SJCRH30 (cell line): Measurements from ENCODE around the gene APC. TPM values are rescaled to one million over a fixed set of nuclear protein-coding genes. Genes with fewer than 3 reads are reported as not detected.

Experiments used
- DNase-seq, 2 experiments: peaks; one replicate each; pipeline ENCODE4 v3.0.0-alpha.2; 2015 to 2020
- H3K27ac ChIP-seq: fragments of 250-450 bp; sonication (Bioruptor Pico); 2 replicates; pipeline ENCODE4 v1.5.1; 2020; ENCODE audit warnings: mild to moderate bottlenecking, moderate library complexity
- H3K27me3 ChIP-seq: fragments of 250-450 bp; sonication (Bioruptor Pico); 2 replicates; pipeline ENCODE4 v1.5.1; 2020; ENCODE audit warnings: mild to moderate bottlenecking, moderate library complexity
- H3K36me3 ChIP-seq: fragments of 250-450 bp; sonication (Bioruptor Pico); 2 replicates; pipeline ENCODE4 v1.5.1; 2020; ENCODE audit warnings: mild to moderate bottlenecking, moderate library complexity
- H3K4me1 ChIP-seq: fragments of 250-450 bp; sonication (Bioruptor Pico); 2 replicates; pipeline ENCODE4 v1.5.1; 2020; ENCODE audit warnings: mild to moderate bottlenecking, moderate library complexity
- H3K4me3 ChIP-seq: fragments of 250-450 bp; sonication (Bioruptor Pico); 2 replicates; pipeline ENCODE4 v1.5.1; 2020; ENCODE audit warnings: mild to moderate bottlenecking, moderate library complexity
- H3K9me3 ChIP-seq: fragments of 250-450 bp; sonication (Bioruptor Pico); replicated peaks from 2 replicates; pipeline ENCODE4 v1.5.1; 2020; ENCODE audit warnings: mild to moderate bottlenecking, moderate library complexity
- total RNA-seq: library from RNA; depleted of rRNA; stranded (reverse); fragments of >200 nt; shearing (Covaris generic); gene quantifications from 2 replicates; pipeline ENCODE4 v1.2.3, GENCODE V29; 2014

Gene APC
- total RNA-seq, 1 experiment from 2014 or later: 39.6 TPM

DNA sequence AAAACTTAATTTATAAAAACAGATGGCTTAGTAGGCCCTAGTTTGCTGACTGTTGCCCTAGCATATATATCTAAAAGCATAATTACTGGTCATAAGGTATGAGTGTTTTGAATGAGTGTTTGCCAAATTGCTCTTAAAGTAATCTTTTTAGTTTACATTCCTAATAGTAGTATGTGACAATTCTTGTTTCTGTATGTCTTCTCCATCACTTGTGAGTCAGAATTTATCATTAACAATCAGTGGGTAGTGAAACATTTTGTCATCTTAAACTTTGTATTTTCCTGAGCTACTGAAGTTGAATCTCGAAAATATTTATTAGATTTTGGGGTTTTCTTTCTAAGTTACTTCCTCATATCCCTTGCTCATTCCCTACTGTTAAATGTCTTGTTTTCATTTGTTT lies 49.6 kb downstream of the APC start:
- DNase-seq: no peak
- H3K27ac ChIP-seq: no peak overlapping the region
- H3K4me1 ChIP-seq: no peaks in the 10 kb centered on the region
- H3K4me3 ChIP-seq: no peak overlapping the region
- no peaks in the 10 kb centered on the region for H3K27me3 ChIP-seq
- H3K9me3 ChIP-seq: no peaks in the 10 kb centered on the region
- 0 out of 2 replicates have a peak, but pooled peaks cover 4% of the 10 kb centered on the region for H3K36me3 ChIP-seq

DNA sequence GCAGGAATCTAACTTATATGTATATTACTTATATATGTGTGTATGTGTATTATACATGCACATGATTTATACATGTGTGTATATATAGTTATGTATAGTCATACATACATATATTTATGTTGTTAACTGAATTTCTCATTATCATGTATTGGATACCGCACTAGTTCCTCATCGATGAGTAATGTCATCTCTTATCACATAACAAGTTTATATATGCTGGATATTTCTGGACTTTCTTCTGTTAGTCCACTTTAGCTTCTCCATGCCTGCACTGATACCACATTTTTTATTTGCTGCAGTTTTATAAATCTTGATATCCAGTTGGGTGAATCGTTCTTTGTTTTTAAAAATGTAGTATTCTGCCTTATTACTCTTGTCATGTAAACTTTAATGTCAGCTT lies 50.2 kb downstream of the APC start:
- no peak overlapping the region for H3K4me3 ChIP-seq
- no peak for DNase-seq
- no peak overlapping the region for H3K27ac ChIP-seq
- H3K4me1 ChIP-seq: no peaks in the 10 kb centered on the region
- no peaks in the 10 kb centered on the region for H3K9me3 ChIP-seq
- H3K27me3 ChIP-seq: no peaks in the 10 kb centered on the region
- peaks cover 4% of the 10 kb centered on the region for H3K36me3 ChIP-seq

DNA sequence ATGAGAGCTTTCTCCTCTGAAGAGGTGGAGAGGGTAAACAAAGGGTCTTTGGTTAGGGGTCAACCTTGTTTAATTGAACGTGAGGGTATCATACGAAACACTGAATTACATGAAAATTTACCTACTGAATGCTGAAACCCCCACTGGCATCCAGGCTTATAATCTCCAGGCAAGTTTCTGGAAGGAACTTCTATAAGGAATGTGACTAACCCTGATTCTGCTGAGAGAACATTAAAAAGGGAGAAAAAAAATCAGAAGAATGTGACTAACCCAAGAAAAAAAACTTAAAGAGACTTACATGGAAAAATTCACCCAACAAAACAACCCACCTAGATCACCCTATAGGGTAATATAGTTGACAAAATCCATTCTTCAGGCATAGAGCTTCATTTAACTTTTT lies 55.5 kb downstream of the APC start:
- Histone ChIP-seq H3K4me1 (no peaks in the 10 kb centered on the region), H3K27me3 (no peaks in the 10 kb centered on the region), H3K4me3 (no peak overlapping the region), H3K9me3 (no peaks in the 10 kb centered on the region), H3K36me3 (peaks cover 14% of the 10 kb centered on the region), H3K27ac (no peak overlapping the region)
- no peak for DNase-seq

DNA sequence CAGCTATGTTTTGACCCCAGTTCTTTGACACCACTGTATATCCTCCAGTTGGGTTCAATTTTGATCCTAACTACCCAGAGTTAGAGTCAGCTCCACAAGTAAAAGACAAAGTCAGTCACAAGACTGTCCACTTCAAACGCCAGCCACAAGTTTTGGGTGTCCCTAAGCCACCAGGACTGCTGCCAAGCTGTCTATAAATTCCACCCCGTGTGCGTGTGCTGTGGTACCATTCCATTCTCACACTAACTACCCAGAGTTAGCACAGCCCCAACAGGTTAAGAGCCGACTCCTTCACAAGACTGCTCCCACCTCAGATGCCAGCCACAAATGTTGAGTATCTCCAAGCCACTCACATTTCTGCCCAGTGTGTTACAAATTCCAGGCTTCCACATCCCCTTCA lies 56.7 kb downstream of the APC start:
- H3K27me3 ChIP-seq: no peaks in the 10 kb centered on the region
- peaks cover 16% of the 10 kb centered on the region for H3K36me3 ChIP-seq
- DNase-seq: no peak

DNA sequence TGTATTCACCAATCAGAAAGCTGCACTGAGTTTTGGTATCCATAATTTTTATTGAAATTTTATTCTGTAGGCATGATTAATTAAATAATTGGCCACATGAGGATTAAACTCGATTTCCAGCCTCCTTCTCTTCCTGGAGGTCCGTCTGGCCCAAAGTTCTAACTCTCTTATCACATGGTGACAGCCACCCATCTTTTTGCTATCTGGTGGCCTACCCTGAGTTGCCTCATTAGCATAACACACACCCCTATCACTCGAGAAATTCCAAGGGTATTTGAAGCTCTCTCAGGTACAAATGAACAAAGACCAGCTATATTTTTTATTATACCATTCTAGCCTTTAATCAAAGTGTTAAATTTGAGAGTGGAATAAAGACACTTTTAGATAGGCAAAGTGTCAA lies 57.7 kb downstream of the APC start:
- H3K4me3 ChIP-seq: no peak overlapping the region
- no peak for DNase-seq
- H3K27me3 ChIP-seq: no peaks in the 10 kb centered on the region
- no peak overlapping the region for H3K27ac ChIP-seq
- no peaks in the 10 kb centered on the region for H3K9me3 ChIP-seq
- peaks cover 16% of the 10 kb centered on the region for H3K36me3 ChIP-seq
- no peaks in the 10 kb centered on the region for H3K4me1 ChIP-seq

More for the DNA sequence above, 56.7 kb downstream of the APC start:
- Histone ChIP-seq H3K9me3 (no peaks in the 10 kb centered on the region), H3K4me3 (no peak overlapping the region), H3K27ac (no peak overlapping the region), H3K4me1 (no peaks in the 10 kb centered on the region)

DNA sequence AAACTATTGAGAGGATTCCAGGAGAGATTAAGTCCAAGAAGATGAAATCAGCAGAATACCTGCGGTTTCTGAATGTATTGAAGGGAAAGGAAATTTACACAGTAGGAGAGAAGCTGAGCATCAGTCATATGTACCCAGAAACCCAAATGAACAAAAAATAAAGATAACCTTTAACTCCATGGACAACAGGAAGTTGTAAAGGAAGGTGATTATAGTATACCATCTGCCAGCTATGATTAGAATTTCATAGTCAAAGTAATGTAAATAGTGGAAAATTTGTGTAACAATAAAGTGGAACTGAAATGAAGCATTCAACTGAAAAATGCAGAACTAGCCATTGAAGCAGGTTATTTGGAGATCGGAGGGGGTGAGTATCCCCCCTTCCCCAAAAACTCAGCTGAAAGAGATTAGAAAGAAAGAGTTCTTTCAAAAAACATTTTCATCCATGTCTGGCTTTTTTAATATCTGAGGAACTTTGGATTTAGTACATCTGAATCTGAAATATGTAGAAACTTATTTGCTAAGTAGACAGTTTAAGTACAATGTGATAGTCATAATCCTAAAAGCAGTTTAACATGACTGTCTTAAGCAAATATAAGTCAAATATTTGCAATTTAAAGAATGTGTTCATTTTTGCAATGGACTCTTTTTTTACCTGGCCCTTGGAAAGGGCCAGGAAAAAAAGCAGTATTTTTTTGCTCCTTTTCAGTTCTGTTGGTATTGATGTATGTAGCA lies 58.4 kb downstream of the APC start:
- H3K36me3 ChIP-seq: peaks cover 16% of the 10 kb centered on the region
- no peak for DNase-seq

DNA sequence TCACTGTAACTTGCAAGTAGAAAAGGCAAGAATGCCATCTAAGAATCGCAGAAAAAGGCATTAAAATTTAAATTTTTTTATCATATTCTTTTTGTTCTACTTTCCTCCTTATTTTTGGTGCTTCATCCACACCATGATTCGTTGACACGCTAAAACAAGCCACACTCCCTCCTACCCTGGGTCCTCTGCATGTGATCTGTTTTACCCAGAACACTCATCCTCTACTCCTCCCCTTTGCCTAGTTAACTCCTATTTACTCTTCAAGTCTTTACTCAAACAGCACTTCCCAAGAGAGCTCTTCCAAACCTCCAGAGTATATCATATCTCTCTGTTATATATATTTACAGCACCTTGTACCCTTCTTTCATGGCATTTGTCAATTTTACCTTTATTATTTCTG lies 62.0 kb downstream of the APC start:
- Histone ChIP-seq H3K4me3 (no peak overlapping the region), H3K9me3 (no peaks in the 10 kb centered on the region), H3K27ac (no peak overlapping the region), H3K27me3 (no peaks in the 10 kb centered on the region), H3K36me3 (peaks cover 20% of the 10 kb centered on the region), H3K4me1 (no peaks in the 10 kb centered on the region)
- no peak for DNase-seq

More for the DNA sequence above, 58.4 kb downstream of the APC start:
- no peaks in the 10 kb centered on the region for H3K9me3 ChIP-seq
- H3K4me1 ChIP-seq: no peaks in the 10 kb centered on the region
- H3K27me3 ChIP-seq: no peaks in the 10 kb centered on the region
- H3K4me3 ChIP-seq: no peak overlapping the region
- no peak overlapping the region for H3K27ac ChIP-seq

DNA sequence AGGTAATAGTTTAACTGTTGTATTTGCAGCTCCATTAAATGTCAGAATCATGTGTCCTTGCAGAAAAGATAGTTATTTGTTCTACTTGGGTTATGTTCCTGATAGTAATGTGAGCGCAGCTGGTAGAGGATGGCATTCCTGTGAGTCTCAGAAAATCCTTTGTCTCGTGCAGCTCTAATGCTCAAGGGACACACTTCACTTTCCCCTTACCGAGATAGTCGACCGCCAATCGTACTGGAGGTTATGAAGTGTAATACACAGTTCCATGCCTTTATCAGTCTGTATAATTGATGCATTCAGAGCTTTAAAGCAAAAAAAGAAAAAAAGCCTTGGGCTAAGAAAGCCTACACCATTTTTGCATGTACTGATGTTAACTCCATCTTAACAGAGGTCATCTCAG lies 63.2 kb downstream of the APC start:
- no peaks in the 10 kb centered on the region for H3K4me1 ChIP-seq
- H3K36me3 ChIP-seq: peaks cover 20% of the 10 kb centered on the region

DNA sequence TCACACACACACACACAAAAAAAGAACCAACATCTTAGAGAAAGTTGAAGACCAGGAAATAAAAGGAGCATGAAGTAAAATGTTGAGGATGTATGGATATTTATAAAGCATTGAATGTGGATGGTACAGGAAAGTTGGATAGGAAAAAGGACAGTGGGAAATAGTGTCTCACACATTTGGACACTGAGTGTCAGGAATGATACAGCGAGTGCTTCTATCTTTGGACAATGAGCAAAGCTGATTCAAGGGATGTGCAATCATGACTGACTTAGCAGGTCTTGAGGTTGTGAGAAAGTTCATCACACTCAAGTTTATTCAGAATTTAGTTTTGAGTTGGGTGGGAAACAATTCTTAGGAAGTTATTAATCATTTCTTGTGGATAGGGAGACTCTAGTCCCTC lies 73.3 kb downstream of the APC start:
- Histone ChIP-seq H3K4me1 (no peaks in the 10 kb centered on the region), H3K27me3 (no peaks in the 10 kb centered on the region), H3K4me3 (no peak overlapping the region), H3K36me3 (peaks cover 14% of the 10 kb centered on the region), H3K9me3 (no peaks in the 10 kb centered on the region), H3K27ac (no peak overlapping the region)
- no peak for DNase-seq

More for the DNA sequence above, 63.2 kb downstream of the APC start:
- Histone ChIP-seq H3K4me3 (no peak overlapping the region), H3K27me3 (no peaks in the 10 kb centered on the region), H3K27ac (no peak overlapping the region), H3K9me3 (no peaks in the 10 kb centered on the region)
- no peak for DNase-seq

DNA sequence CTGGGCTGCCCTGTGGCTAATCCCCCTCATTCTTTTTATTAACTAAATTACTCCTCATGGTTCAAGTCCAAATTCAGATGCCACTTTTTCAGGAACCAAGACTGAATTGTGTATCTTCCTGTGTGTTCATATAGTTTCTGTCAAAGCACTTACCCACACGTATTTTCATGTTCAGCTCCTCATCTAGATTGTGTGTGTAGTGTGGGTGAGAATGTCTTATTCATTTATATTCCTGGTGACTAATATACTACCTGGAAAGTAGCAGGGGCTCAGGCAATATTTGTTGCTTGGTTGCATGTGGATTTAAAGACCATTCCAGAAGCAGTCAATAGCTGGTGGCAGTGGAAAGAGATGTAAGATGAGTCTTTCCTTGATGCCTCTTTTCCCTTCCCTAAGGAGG lies 74.9 kb downstream of the APC start:
- Histone ChIP-seq H3K27me3 (no peaks in the 10 kb centered on the region), H3K36me3 (peaks cover 17% of the 10 kb centered on the region), H3K4me3 (no peak overlapping the region), H3K4me1 (no peaks in the 10 kb centered on the region), H3K9me3 (no peaks in the 10 kb centered on the region), H3K27ac (no peak overlapping the region)
- DNase-seq: no peak

DNA sequence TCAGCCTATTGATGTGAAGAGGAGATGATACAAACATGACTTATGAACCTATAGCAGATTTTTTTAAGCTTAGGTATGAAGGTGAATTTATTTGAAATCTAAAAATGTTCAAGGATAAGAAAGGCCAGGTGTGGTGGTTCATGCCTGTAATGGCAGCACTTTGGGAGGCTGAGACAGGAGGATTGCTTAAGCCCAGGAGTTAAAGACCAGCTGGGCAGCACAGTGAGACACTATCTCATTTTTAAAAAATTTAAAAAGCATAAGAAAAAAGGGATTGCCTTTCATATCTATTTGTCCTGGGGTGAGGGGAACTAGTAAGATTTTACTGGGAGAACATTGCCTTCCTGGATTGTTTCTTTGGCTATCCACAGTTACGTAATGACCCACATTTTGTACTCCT lies 82.6 kb downstream of the APC start:
- Histone ChIP-seq H3K36me3 (peaks cover 28% of the 10 kb centered on the region), H3K4me3 (no peak overlapping the region), H3K9me3 (no peaks in the 10 kb centered on the region), H3K4me1 (no peaks in the 10 kb centered on the region), H3K27me3 (no peaks in the 10 kb centered on the region), H3K27ac (no peak overlapping the region)
- no peak for DNase-seq

DNA sequence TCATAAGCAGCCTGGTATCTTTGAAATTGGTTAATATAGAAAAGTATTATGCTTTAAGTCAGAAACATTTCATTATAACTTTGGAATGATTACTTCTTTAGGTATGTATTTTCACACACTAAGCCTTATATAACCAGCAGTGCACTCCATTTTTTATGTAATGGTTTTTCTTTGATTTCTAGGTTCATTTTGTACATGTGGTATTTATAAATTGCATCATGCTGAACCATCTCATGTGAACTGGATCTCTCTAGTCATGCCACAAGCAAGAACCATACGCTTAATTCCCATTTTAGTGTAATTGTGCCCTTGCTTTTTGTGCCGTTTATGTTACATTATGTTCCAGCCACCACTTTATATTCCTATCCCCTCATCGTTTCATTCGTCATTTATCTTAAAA lies 84.8 kb downstream of the APC start:
- Histone ChIP-seq H3K27ac (no peak overlapping the region), H3K4me3 (no peak overlapping the region), H3K9me3 (no peaks in the 10 kb centered on the region), H3K27me3 (no peaks in the 10 kb centered on the region), H3K4me1 (no peaks in the 10 kb centered on the region), H3K36me3 (peaks cover 22% of the 10 kb centered on the region)
- DNase-seq: no peak

DNA sequence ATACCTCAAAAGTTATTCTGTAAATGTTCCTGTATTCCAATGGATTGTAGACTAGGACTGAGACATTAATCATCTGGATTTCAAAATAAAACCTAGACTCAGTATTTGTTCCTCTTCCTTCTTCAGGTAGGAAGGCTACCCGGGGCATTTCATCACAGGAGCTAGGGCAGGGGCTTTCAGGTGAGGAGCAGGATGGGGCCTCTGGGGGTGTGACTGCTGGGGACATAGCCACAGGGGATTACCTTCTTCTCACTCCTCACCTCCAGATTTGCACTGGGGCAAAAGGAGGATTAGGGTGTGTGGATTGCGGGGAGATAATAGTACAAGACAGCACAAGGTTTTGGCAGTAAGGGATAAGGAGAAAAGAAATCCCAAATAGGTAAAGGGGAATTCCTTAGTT lies 85.5 kb downstream of the APC start:
- H3K36me3 ChIP-seq: peaks cover 26% of the 10 kb centered on the region
- no peaks in the 10 kb centered on the region for H3K27me3 ChIP-seq
- H3K4me1 ChIP-seq: no peaks in the 10 kb centered on the region
- H3K9me3 ChIP-seq: no peaks in the 10 kb centered on the region
- no peak for DNase-seq
- H3K4me3 ChIP-seq: no peak overlapping the region
- H3K27ac ChIP-seq: no peak overlapping the region

DNA sequence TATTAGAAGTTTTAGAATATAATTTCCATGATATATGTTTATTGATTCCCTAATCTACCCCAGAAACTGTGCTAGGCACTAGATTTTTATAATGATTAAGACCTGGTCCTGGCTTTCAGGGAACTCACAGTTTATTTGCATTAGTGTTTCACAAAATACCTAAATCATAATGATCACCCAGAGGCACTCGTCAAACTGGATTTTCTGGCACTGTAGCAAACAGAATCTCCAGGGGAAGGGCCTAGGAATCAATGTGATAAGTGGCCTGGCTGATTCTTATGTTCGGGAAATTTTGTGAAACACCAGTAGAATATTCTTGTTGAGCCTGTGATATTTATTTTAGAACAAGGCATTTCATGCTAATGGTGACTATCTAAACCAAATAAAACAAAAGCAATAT lies 86.0 kb downstream of the APC start:
- H3K4me3 ChIP-seq: no peak overlapping the region
- DNase-seq: no peak
- H3K27ac ChIP-seq: no peak overlapping the region
- H3K36me3 ChIP-seq: peaks cover 28% of the 10 kb centered on the region
- no peaks in the 10 kb centered on the region for H3K27me3 ChIP-seq
- H3K9me3 ChIP-seq: no peaks in the 10 kb centered on the region
- H3K4me1 ChIP-seq: no peaks in the 10 kb centered on the region

DNA sequence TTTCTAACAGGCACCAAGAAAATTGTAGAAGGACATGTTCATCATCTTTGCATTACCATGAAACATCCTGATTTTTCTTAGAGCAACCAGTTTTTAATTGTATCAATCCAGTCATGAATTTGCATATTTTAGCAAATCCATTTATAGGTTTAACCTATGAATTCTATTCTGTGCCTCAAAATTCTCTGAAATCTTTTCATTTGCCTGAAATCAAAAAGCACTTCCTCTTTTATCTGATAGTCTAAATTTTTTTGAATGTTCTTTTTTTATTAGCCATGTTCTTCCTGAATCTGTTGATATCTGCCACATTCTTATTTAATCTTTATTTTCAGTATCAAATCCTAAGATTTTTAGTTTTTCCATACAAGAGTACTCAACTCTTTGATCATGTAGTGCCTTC lies 86.5 kb downstream of the APC start:
- Histone ChIP-seq H3K9me3 (no peaks in the 10 kb centered on the region), H3K36me3 (peaks cover 31% of the 10 kb centered on the region), H3K27ac (no peak overlapping the region), H3K27me3 (no peaks in the 10 kb centered on the region), H3K4me3 (no peak overlapping the region), H3K4me1 (no peaks in the 10 kb centered on the region)
- no peak for DNase-seq

DNA sequence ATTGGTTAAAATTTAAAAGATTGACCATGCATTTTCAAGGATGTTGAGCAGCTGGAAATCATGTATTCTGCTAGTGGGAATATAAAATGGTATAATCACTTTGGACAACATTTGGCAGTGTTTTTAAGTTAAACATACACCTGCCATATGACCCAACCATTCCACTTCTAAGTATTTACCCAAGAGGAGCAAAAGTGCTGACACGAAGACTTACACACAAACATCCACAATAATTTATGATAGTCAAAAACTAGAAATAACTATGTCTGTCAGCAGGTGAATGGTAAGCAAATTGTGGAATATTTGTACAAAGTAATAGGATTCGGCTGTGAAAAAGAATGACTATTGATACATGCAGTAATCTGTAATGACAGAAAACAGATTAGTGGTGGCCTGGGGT lies 92.7 kb downstream of the APC start:
- Histone ChIP-seq H3K4me3 (no peak overlapping the region), H3K27ac (no peak overlapping the region), H3K27me3 (no peaks in the 10 kb centered on the region), H3K36me3 (peaks cover 24% of the 10 kb centered on the region), H3K4me1 (no peaks in the 10 kb centered on the region), H3K9me3 (no peaks in the 10 kb centered on the region)
- no peak for DNase-seq
